Measurements from ENCODE around the gene LEMD2.

Gene LEMD2

DNA sequence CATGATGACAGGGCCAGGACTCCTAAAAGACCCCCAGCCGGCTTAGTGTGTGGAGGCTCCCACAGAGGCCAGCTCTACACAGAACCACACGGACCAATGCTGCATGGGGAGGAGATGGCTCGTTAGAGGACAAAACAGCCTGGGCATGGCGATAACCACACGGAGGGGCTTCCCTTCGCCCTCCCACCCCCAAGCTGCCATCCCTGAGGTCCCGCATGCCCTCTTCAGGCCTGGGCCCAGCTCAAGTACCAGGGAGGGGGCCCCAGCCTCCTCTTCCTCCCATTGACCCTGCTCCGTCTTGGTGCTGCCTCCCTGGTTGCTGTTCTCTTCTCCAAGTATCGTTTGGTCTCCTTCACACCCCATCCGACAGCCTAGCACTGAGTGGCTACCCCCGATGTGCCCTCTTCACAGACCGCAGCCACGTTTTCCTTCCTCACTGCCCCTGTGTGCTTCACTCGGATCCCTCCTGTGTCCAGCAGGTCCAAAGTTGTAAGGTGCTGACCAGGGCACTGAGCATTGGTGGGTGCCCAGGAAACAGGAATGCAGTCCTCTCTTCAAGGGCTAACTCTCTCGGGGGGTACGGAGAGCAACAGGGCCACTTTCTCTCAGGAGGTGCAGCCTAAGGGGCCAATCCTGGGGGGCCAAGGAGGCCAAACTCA, 24.4 kb upstream of the LEMD2 start (continued):
- no peak for TF ChIP-seq ZNF391 (tag by site-specific recombination; IDR thresholded peaks at IDR 0.05; ENCODE audit: borderline replicate concordance, low read depth)
- TF ChIP-seq, protein P1, sequence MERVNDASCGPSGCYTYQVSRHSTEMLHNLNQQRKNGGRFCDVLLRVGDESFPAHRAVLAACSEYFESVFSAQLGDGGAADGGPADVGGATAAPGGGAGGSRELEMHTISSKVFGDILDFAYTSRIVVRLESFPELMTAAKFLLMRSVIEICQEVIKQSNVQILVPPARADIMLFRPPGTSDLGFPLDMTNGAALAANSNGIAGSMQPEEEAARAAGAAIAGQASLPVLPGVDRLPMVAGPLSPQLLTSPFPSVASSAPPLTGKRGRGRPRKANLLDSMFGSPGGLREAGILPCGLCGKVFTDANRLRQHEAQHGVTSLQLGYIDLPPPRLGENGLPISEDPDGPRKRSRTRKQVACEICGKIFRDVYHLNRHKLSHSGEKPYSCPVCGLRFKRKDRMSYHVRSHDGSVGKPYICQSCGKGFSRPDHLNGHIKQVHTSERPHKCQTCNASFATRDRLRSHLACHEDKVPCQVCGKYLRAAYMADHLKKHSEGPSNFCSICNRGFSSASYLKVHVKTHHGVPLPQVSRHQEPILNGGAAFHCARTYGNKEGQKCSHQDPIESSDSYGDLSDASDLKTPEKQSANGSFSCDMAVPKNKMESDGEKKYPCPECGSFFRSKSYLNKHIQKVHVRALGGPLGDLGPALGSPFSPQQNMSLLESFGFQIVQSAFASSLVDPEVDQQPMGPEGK (tag by site-specific recombination; IDR thresholded peaks at IDR 0.05): no peak
- no peak for TF ChIP-seq ZNF624 (tag by site-specific recombination; IDR thresholded peaks at IDR 0.05)
- TF ChIP-seq, protein P2, sequence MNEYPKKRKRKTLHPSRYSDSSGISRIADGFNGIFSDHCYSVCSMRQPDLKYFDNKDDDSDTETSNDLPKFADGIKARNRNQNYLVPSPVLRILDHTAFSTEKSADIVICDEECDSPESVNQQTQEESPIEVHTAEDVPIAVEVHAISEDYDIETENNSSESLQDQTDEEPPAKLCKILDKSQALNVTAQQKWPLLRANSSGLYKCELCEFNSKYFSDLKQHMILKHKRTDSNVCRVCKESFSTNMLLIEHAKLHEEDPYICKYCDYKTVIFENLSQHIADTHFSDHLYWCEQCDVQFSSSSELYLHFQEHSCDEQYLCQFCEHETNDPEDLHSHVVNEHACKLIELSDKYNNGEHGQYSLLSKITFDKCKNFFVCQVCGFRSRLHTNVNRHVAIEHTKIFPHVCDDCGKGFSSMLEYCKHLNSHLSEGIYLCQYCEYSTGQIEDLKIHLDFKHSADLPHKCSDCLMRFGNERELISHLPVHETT (tag by site-specific recombination; IDR thresholded peaks at IDR 0.05): no peak
- TF ChIP-seq ZNF16 (tag by site-specific recombination; IDR thresholded peaks at IDR 0.05; ENCODE audit: low read depth): no peak
- TF ChIP-seq ZNF654 (tag by site-specific recombination; IDR thresholded peaks at IDR 0.05; ENCODE audit: low read depth): no peak

GRCh38 chr6:33812669-33813068, 23.7 kb upstream of the LEMD2 start:
- CTCF ChIA-PET: interaction anchor here (0.6 to 2.1 kb wide), 7 partner anchors 10 to 101 kb away, joined by 3 to 6 read pairs (median 3); partner anchors contain the start of gene UQCC2
- Histone ChIP-seq H3K27ac (ENCODE audit: extremely low read depth, low read depth, low read length) (no peak overlapping the region), H3K4me1 (ENCODE audit: control insufficient read depth, insufficient read depth, low read length) (no peaks in the 10 kb centered on the region), H3K36me3 (ENCODE audit: control insufficient read depth in 2 of 2, insufficient read depth in 1 of 2, low read length in 2 of 2) (no peaks in the 10 kb centered on the region), H3K9me3 (ENCODE audit: control insufficient read depth, insufficient read depth, low read depth, low read length) (no peaks in the 10 kb centered on the region), H3K4me3 (ENCODE audit: low read depth, low read length) (no peak overlapping the region)
- TF ChIP-seq YY1 (tag by site-specific recombination; IDR thresholded peaks at IDR 0.05): no peak
- no peak for TF ChIP-seq ZNF155 (tag by site-specific recombination; IDR thresholded peaks at IDR 0.05)
- TF ChIP-seq ZNF2 (tag by site-specific recombination; IDR thresholded peaks at IDR 0.05): no peak
- 0 out of 2 replicates have a peak, but pooled peaks have one; percentile 22 for TF ChIP-seq BCL11A (tag by site-specific recombination; IDR thresholded peaks at IDR 0.05; ENCODE audit: low read depth)
- TF ChIP-seq, protein P3, sequence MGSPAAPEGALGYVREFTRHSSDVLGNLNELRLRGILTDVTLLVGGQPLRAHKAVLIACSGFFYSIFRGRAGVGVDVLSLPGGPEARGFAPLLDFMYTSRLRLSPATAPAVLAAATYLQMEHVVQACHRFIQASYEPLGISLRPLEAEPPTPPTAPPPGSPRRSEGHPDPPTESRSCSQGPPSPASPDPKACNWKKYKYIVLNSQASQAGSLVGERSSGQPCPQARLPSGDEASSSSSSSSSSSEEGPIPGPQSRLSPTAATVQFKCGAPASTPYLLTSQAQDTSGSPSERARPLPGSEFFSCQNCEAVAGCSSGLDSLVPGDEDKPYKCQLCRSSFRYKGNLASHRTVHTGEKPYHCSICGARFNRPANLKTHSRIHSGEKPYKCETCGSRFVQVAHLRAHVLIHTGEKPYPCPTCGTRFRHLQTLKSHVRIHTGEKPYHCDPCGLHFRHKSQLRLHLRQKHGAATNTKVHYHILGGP (tag by site-specific recombination; IDR thresholded peaks at IDR 0.05): no peak
- TF ChIP-seq, protein P4, sequence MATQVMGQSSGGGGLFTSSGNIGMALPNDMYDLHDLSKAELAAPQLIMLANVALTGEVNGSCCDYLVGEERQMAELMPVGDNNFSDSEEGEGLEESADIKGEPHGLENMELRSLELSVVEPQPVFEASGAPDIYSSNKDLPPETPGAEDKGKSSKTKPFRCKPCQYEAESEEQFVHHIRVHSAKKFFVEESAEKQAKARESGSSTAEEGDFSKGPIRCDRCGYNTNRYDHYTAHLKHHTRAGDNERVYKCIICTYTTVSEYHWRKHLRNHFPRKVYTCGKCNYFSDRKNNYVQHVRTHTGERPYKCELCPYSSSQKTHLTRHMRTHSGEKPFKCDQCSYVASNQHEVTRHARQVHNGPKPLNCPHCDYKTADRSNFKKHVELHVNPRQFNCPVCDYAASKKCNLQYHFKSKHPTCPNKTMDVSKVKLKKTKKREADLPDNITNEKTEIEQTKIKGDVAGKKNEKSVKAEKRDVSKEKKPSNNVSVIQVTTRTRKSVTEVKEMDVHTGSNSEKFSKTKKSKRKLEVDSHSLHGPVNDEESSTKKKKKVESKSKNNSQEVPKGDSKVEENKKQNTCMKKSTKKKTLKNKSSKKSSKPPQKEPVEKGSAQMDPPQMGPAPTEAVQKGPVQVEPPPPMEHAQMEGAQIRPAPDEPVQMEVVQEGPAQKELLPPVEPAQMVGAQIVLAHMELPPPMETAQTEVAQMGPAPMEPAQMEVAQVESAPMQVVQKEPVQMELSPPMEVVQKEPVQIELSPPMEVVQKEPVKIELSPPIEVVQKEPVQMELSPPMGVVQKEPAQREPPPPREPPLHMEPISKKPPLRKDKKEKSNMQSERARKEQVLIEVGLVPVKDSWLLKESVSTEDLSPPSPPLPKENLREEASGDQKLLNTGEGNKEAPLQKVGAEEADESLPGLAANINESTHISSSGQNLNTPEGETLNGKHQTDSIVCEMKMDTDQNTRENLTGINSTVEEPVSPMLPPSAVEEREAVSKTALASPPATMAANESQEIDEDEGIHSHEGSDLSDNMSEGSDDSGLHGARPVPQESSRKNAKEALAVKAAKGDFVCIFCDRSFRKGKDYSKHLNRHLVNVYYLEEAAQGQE (tag by site-specific recombination; IDR thresholded peaks at IDR 0.05): peak; percentile 99
- 0 out of 2 replicates have a peak, but pooled peaks have one; percentile 43 for TF ChIP-seq PBX3 (CRISPR knock-in tag; IDR thresholded peaks at IDR 0.05)
- TF ChIP-seq HOXD13 (CRISPR knock-in tag; IDR thresholded peaks at IDR 0.05; ENCODE audit: borderline replicate concordance): 0 out of 2 replicates have a peak, but pooled peaks have one; percentile 36
- TF ChIP-seq ZNF121 (tag by site-specific recombination; IDR thresholded peaks at IDR 0.05): no peak
- TF ChIP-seq CTCF (tag by site-specific recombination; IDR thresholded peaks at IDR 0.05): peak; percentile 33; the same call in 1 of the 2 replicates
- TF ChIP-seq ZNF146 (tag by site-specific recombination; IDR thresholded peaks at IDR 0.05): no peak
- POLR2A ChIA-PET: no interaction called here

Data from HEK293 (cell line).